Naive thymus-derived CD4-positive, alpha-beta T cell (primary cell): ENCODE data around the gene ATF3. TPM values are rescaled to one million over a fixed set of nuclear protein-coding genes. Genes with fewer than 3 reads are reported as not detected.

ENCODE experiments used
- ATAC-seq: fragments of 150-1000 bp; cut with Tn5 transposase; 2 replicates; pipeline ENCODE4 v1.10.0; 2021; ENCODE audit warnings: mild to moderate bottlenecking, moderate library complexity
- CTCF ChIA-PET: fragments of 350-600 bp; sonication (Branson Sonifier 250); formaldehyde crosslinking; loops from one replicate; lab custom pipeline; 2021; ENCODE audit warnings: antibody characterized with exemption; lab: Charles Lee
- POLR2A ChIA-PET: fragments of 350-600 bp; sonication (Branson Sonifier 250); formaldehyde crosslinking; loops from one replicate; lab custom pipeline; 2021; ENCODE audit warnings: antibody characterized with exemption, inconsistent platforms; lab: Charles Lee
- DNase-seq, 9 donors: peaks; one replicate each; pipeline versions ENCODE4 v3.0.0 to v3.0.0-alpha.2; 2020 to 2022; ENCODE audit warnings: mixed read lengths in 1 of 9
- H3K27ac ChIP-seq: one replicate; pipeline ENCODE4 v1.7.0; 2013; ENCODE audit warnings: mild to moderate bottlenecking, low read depth, low read length, moderate library complexity
- H3K27me3 ChIP-seq, 2 donors: one replicate each; pipeline ENCODE4 v1.7.0; 2013; ENCODE audit warnings: low read length in 2 of 2, mild to moderate bottlenecking in 2 of 2, moderate library complexity in 2 of 2; ENCODE audit not compliant: control insufficient read depth in 2 of 2, insufficient read depth in 2 of 2
- H3K36me3 ChIP-seq, 3 experiments: 1 replicate in 2 of 3; 2 replicates in 1 of 3; pipeline ENCODE4 v1.7.0; 2013; ENCODE audit warnings: low read length in 3 of 3, mild to moderate bottlenecking in 3 of 3, moderate library complexity in 1 of 3; ENCODE audit not compliant: insufficient read depth in 3 of 3, control insufficient read depth in 2 of 3
- H3K4me1 ChIP-seq, 2 donors: one replicate each; pipeline ENCODE4 v1.7.0; 2013; ENCODE audit warnings: low read length in 2 of 2, mild to moderate bottlenecking in 2 of 2, moderate library complexity in 1 of 2; ENCODE audit not compliant: control insufficient read depth in 2 of 2, insufficient read depth in 2 of 2
- H3K4me3 ChIP-seq: 2 replicates; pipeline ENCODE4 v1.7.0; 2013; ENCODE audit warnings: mild to moderate bottlenecking, low read length
- H3K9me3 ChIP-seq, 3 experiments: 1 replicate in 2 of 3; 2 replicates in 1 of 3; pipeline ENCODE4 v1.7.0; 2013; ENCODE audit warnings: low read length in 3 of 3; ENCODE audit not compliant: control insufficient read depth in 2 of 3
- H3K27ac Mint-ChIP-seq, 9 donors: one replicate each; pipeline ENCODE4 v1.8.0; 2020 to 2022; ENCODE audit warnings: mixed read lengths in 9 of 9, mild to moderate bottlenecking in 8 of 9, moderate library complexity in 5 of 9, inconsistent platforms in 2 of 9
- H3K27me3 Mint-ChIP-seq, 5 donors: one replicate each; pipeline ENCODE4 v1.8.0; 2021 to 2022; ENCODE audit warnings: mixed read lengths in 5 of 5, mild to moderate bottlenecking in 1 of 5
- H3K36me3 Mint-ChIP-seq, 5 donors: one replicate each; pipeline ENCODE4 v1.8.0; 2020 to 2022; ENCODE audit warnings: mixed read lengths in 5 of 5, mild to moderate bottlenecking in 3 of 5, inconsistent platforms in 1 of 5
- H3K4me1 Mint-ChIP-seq, 7 donors: one replicate each; pipeline ENCODE4 v1.8.0; 2020 to 2022; ENCODE audit warnings: mixed read lengths in 7 of 7, mild to moderate bottlenecking in 3 of 7, inconsistent platforms in 1 of 7
- H3K4me3 Mint-ChIP-seq, 10 donors: one replicate each; pipeline ENCODE4 v1.8.0; 2020 to 2022; ENCODE audit warnings: mild to moderate bottlenecking in 10 of 10, mixed read lengths in 10 of 10, moderate library complexity in 6 of 10, inconsistent platforms in 2 of 10
- H3K9me3 Mint-ChIP-seq, 11 donors: one replicate each; pipeline ENCODE4 v1.8.0; 2020 to 2022; ENCODE audit warnings: mixed read lengths in 11 of 11, mild to moderate bottlenecking in 4 of 11, inconsistent platforms in 1 of 11, moderate library complexity in 1 of 11
- intact Hi-C, 2 donors: fragments of 100-400 bp; cut with micrococcal nuclease; formaldehyde crosslinking; loops; one replicate each; pipeline ENCODE4 v1.15.1; 2023
- polyA plus RNA-seq, 2 donors: library from polyadenylated mRNA; unstranded; fragments of 300-500 nt; fragmentation: Illumina TruSeq; gene quantifications; one replicate each; pipeline ENCODE4 v1.2.3, GENCODE V29; 2021
- total RNA-seq, 6 experiments: library from RNA in 5 of 6; stranded (reverse) in 5 of 6; gene quantifications; 1 replicate in 5 of 6; 2 replicates in 1 of 6; pipeline ENCODE4 v1.2.3 and lab custom pipeline; 2021 to 2026

Gene ATF3
- total and polyA plus RNA-seq, 7 experiments from 2014 or later = 0.57 to 83.4 (median 12.5) TPM; not detected in 2

- peaks cover 0 to 18% (median 14%) of the 10 kb centered on the region in 5 donors for H3K27me3 Mint-ChIP-seq
- Histone ChIP-seq H3K4me1 (no peaks in the 10 kb centered on the region), H3K9me3 (no peaks in the 10 kb centered on the region), H3K4me3 (no peak overlapping the region), H3K27ac (no peak overlapping the region), H3K36me3 (no peaks in the 10 kb centered on the region), H3K27me3 (peaks cover 0 to 3% of the 10 kb centered on the region in 2 donors)
- POLR2A ChIA-PET = no interaction called here
- CTCF ChIA-PET = no interaction called here
- ATAC-seq (no peak), DNase-seq (no peak)
- peaks cover 0 to 2% (median 0%) of the 10 kb centered on the region in 11 donors for H3K9me3 Mint-ChIP-seq
- no peak overlapping the region for H3K4me3 Mint-ChIP-seq
- H3K36me3 Mint-ChIP-seq = peaks cover 0 to 34% (median 0%) of the 10 kb centered on the region in 5 donors
- peaks cover under 1 to 36% (median under 1%) of the 10 kb centered on the region in 7 donors for H3K4me1 Mint-ChIP-seq
- intact Hi-C loops = no loop called here
- no peak overlapping the region for H3K27ac Mint-ChIP-seq
Measured at GRCh38 chr1:212615201-212615470, 6.6 kb downstream of the ATF3 start.

GRCh38 chr1:212618466-212619210 is 10.1 kb downstream of the ATF3 start:
- no peak overlapping the region for H3K4me3 Mint-ChIP-seq
- no peaks in the 10 kb centered on the region for H3K27me3 ChIP-seq
- no peak for ATAC-seq

GRCh38 chr1:212620293-212620692 is 11.7 kb downstream of the ATF3 start:
- Mint-ChIP-seq H3K9me3 (no peaks in the 10 kb centered on the region), H3K36me3 (peaks cover 0 to 39% (median 0%) of the 10 kb centered on the region in 5 donors), H3K4me1 (peaks cover 5 to 21% (median 13%) of the 10 kb centered on the region in 7 donors), H3K27ac (peak overlapping the region in 1 of 9 donors; percentile 37), H3K27me3 (peaks cover 0 to 2% (median 0%) of the 10 kb centered on the region in 5 donors), H3K4me3 (no peak overlapping the region)
- peaks cover 0 to 7% of the 10 kb centered on the region in 2 donors for H3K4me1 ChIP-seq
- H3K4me3 ChIP-seq = no peak overlapping the region
- DNase-seq (no peak), ATAC-seq (no peak)
- intact Hi-C loops = no loop called here
- CTCF ChIA-PET = no interaction called here
- H3K27ac ChIP-seq = no peak overlapping the region
- POLR2A ChIA-PET = no interaction called here
- H3K9me3 ChIP-seq = no peaks in the 10 kb centered on the region
- H3K27me3 ChIP-seq = no peaks in the 10 kb centered on the region
- no peaks in the 10 kb centered on the region for H3K36me3 ChIP-seq

More at GRCh38 chr1:212618466-212619210, 10.1 kb downstream of the ATF3 start:
- Histone ChIP-seq H3K4me3 (no peak overlapping the region), H3K4me1 (peaks cover 0 to 7% of the 10 kb centered on the region in 2 donors), H3K36me3 (no peaks in the 10 kb centered on the region), H3K9me3 (no peaks in the 10 kb centered on the region), H3K27ac (no peak overlapping the region)
- ChIA-PET CTCF (interaction anchor here (1.0 kb wide), 1 partner anchor 137 kb away, joined by 3 read pairs; no protein-coding TSS in a partner anchor), POLR2A (interaction anchor here (1.1 to 1.6 kb wide), 2 partner anchors 11 to 33 kb away, joined by 3 read pairs; no protein-coding TSS in a partner anchor)
- Mint-ChIP-seq H3K36me3 (peaks cover 0 to 46% (median 0%) of the 10 kb centered on the region in 5 donors), H3K4me1 (peaks cover 5 to 21% (median 16%) of the 10 kb centered on the region in 7 donors), H3K9me3 (no peaks in the 10 kb centered on the region), H3K27ac (no peak overlapping the region), H3K27me3 (no peaks in the 10 kb centered on the region)
- no peak for DNase-seq
- intact Hi-C loops = no loop called here

DNA sequence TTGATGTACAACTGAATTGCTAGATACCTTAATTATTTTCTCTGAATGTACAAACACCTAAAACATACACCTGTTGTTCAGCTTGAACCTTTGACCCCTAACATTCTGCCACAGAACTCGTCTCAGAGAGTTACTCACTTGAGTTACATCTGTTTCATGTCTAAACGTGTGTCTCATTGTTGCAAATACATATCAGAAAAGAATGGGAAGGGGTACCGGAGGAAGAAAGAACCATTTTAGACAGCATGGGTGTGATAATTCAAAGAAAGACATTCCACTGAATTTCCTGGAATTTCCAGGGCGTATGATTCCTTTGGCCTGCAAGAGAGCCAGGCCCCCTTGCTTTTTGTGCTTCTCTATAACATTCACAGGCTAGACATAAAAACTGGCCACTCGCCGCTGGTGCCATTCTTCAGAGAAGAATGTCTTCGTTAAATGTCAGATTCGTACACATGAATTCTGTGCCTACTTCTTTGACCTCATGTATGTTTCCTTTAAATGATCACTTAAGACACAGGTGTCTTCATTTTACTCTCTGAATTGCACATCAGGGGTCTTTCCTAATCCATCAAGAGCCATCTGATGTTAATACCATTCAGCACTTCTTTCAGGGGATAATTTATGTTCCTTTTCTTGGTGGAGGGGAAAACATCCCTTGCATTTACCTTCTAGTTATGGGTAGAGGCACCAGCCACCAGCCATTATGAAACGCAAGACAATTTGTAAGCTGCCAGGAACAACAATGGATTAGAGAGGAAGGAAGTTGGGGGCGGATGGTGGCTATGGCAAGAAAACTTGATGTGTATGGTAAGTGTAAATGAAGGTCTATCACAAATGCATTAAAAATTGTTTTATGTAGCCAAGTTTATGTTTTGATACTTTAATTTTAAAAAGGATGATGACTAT is 12.7 kb downstream of the ATF3 start:
- Histone ChIP-seq H3K4me3 (no peak overlapping the region), H3K9me3 (no peaks in the 10 kb centered on the region), H3K36me3 (no peaks in the 10 kb centered on the region), H3K27ac (no peak overlapping the region), H3K27me3 (no peaks in the 10 kb centered on the region), H3K4me1 (peaks cover 0 to 7% of the 10 kb centered on the region in 2 donors)
- intact Hi-C loops = no loop called here
- CTCF ChIA-PET = interaction anchor here (0.8 kb wide), 1 partner anchor 33 kb away, joined by 3 read pairs; no protein-coding TSS in a partner anchor
- ATAC-seq (no peak), DNase-seq (no peak)
- H3K27ac Mint-ChIP-seq = peak overlapping the region in 1 of 9 donors; percentile 3
- peak overlapping the region in 2 of 10 donors; percentile 4 to 8 for H3K4me3 Mint-ChIP-seq
- H3K27me3 Mint-ChIP-seq = peaks cover 0 to 10% (median 1%) of the 10 kb centered on the region in 5 donors
- POLR2A ChIA-PET = no interaction called here
- H3K9me3 Mint-ChIP-seq = no peaks in the 10 kb centered on the region
- peaks cover 0 to 32% (median 0%) of the 10 kb centered on the region in 5 donors for H3K36me3 Mint-ChIP-seq
- peaks cover 5 to 21% (median 13%) of the 10 kb centered on the region in 7 donors for H3K4me1 Mint-ChIP-seq

GRCh38 chr1:212621949-212622305 is 13.4 kb downstream of the ATF3 start:
- Histone ChIP-seq H3K4me3 (no peak overlapping the region), H3K27me3 (no peaks in the 10 kb centered on the region), H3K36me3 (no peaks in the 10 kb centered on the region), H3K4me1 (peaks cover 0 to 7% of the 10 kb centered on the region in 2 donors), H3K9me3 (no peaks in the 10 kb centered on the region), H3K27ac (no peak overlapping the region)
- CTCF ChIA-PET = interaction anchor here (0.8 kb wide), 1 partner anchor 32 kb away, joined by 3 read pairs; no protein-coding TSS in a partner anchor
- Mint-ChIP-seq H3K27ac (peak overlapping the region in 3 of 9 donors; percentile 3 to 26 (median 13)), H3K36me3 (peaks cover 0 to 28% (median 0%) of the 10 kb centered on the region in 5 donors), H3K4me3 (peak overlapping the region in 4 of 10 donors; percentile 4 to 13 (median 4)), H3K9me3 (no peaks in the 10 kb centered on the region), H3K4me1 (peaks cover 5 to 21% (median 13%) of the 10 kb centered on the region in 7 donors), H3K27me3 (peaks cover 0 to 10% (median 3%) of the 10 kb centered on the region in 5 donors)
- DNase-seq (no peak), ATAC-seq (no peak)
- intact Hi-C loops = no loop called here
- POLR2A ChIA-PET = no interaction called here

- ATAC-seq (no peak), DNase-seq (no peak)
- Histone ChIP-seq H3K27ac (no peak overlapping the region), H3K27me3 (no peaks in the 10 kb centered on the region), H3K4me3 (no peak overlapping the region), H3K4me1 (peaks cover 0 to 7% of the 10 kb centered on the region in 2 donors), H3K36me3 (no peaks in the 10 kb centered on the region), H3K9me3 (no peaks in the 10 kb centered on the region)
- intact Hi-C loops = no loop called here
- POLR2A ChIA-PET = no interaction called here
- Mint-ChIP-seq H3K27ac (peak overlapping the region in 2 of 9 donors; percentile 13 to 26), H3K9me3 (no peaks in the 10 kb centered on the region), H3K27me3 (peaks cover 0 to 10% (median 6%) of the 10 kb centered on the region in 5 donors), H3K36me3 (peaks cover 0 to 28% (median 0%) of the 10 kb centered on the region in 5 donors), H3K4me1 (peaks cover 5 to 21% (median 13%) of the 10 kb centered on the region in 7 donors), H3K4me3 (peak overlapping the region in 3 of 10 donors; percentile 1 to 13 (median 5))
- CTCF ChIA-PET = no interaction called here
Measured at GRCh38 chr1:212622467-212622866, 13.9 kb downstream of the ATF3 start.
